GM21576 (cell line): ENCODE results near the gene EGR1.
"Not testable (repeated sequence)": the region's sequence is repeated elsewhere in the genome, so short reads cannot be mapped to it uniquely, and the experiment has no call there.

ENCODE experiments used
- ATAC-seq: cut with Tn5 transposase; IDR thresholded peaks from one replicate; pipeline ENCODE4 v1.9.1; 2021; ENCODE audit warnings: mild to moderate bottlenecking, moderate library complexity; ENCODE audit not compliant: unreplicated experiment

The EGR1 gene

GRCh38 chr5:138468966-138469539 lies 3.8 kb downstream of the EGR1 start:
- ATAC-seq, result no peak

- no peak for ATAC-seq
These were observed 4.5 kb downstream of the EGR1 start for GRCh38 chr5:138469540-138470321.

GRCh38 chr5:138470322-138471051 lies 5.2 kb downstream of the EGR1 start:
- ATAC-seq, result no peak

- ATAC-seq, result no peak
These were observed 5.7 kb downstream of the EGR1 start for GRCh38 chr5:138471052-138471361.

- ATAC-seq, result no peak
These were observed 7.1 kb downstream of the EGR1 start for GRCh38 chr5:138472353-138472752.

GRCh38 chr5:138473151-138473550 lies 7.9 kb downstream of the EGR1 start:
- ATAC-seq, result not testable (repeated sequence)

DNA sequence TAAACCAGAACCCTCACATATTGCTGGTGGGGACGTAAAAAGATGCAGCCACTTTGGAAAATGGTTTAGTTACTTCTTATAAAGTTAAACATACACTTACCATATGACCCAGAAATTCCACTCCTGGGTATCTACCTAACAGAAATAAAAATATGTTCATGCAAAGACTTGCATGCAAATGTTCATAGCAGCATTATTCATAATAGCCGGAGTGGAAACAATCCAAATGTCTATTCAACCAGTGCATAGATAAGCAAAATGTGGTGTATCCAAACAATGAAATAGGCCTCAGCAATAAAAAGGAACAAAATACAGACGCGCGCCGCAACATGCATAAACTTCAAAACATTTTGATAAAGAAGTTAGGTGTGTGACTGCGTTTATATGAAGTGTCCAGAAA lies 11.6 kb downstream of the EGR1 start:
- ATAC-seq, result no peak

GRCh38 chr5:138482638-138483037 lies 17.4 kb downstream of the EGR1 start:
- no peak for ATAC-seq

GRCh38 chr5:138488481-138488945 lies 23.2 kb downstream of the EGR1 start:
- no peak for ATAC-seq

DNA sequence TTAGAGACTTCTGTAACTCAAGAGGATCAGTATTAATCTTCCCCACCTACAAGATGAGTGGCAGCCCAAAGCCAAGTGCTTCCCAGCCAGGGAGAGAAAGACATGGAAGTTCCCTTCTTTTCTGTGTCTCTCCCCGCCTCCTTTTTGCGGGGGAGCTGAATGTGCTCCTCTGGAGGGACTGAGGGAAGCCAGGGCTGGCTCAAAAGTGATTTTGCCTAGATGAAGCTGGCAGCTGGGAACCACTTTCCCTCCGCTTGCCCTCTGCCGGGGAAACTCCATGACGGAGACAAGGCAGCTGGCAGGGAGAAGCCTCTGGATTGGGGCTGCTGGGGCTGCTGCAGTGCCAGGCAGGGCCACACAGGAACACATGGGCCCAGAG lies 24.4 kb downstream of the EGR1 start:
- no peak for ATAC-seq

- ATAC-seq, result no peak
These were observed 25.5 kb downstream of the EGR1 start for GRCh38 chr5:138490648-138491283.

DNA sequence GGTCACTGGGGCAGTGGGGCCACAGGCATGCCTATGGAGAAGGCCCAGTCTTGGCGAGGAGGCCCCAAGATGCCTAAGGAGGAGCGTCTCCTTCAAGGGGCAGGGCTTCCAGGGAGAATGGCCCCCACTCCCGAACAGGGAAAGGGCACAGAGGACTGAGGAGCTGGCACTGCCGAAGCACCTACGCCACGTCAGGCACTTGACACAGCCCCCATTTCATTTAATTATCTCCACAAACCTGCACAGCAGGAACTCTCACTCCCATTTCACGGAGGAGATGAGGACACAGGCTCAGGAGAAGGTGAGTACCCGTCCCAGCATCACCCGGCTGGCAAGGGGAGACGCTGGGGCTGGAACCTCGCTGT lies 26.0 kb downstream of the EGR1 start:
- no peak for ATAC-seq

GRCh38 chr5:138491669-138492559 lies 26.6 kb downstream of the EGR1 start:
- ATAC-seq, result peak; percentile 98

DNA sequence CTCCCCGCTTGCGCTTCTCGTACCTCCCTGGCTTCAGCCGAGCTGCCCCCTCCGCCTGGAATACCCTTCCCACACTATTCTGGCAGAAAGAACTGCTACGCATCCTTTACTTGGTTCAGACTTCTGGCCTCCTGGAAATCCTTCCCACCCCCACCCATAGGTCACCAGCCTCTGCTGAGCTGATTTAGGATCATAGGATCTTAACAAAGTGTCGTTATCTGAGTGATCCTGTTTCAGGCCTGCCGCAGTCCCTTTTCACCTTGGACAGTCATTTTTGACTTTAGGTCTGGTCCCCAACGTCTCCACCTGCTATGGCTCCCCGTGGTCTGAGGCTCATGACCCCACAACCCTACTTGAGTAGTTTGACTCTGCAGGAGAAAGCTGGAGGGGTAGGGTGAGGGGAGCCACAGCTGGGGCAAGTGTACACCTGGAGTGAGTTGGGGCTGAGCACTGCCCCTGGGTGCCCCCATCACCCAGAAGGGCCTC lies 27.3 kb downstream of the EGR1 start:
- no peak for ATAC-seq

DNA sequence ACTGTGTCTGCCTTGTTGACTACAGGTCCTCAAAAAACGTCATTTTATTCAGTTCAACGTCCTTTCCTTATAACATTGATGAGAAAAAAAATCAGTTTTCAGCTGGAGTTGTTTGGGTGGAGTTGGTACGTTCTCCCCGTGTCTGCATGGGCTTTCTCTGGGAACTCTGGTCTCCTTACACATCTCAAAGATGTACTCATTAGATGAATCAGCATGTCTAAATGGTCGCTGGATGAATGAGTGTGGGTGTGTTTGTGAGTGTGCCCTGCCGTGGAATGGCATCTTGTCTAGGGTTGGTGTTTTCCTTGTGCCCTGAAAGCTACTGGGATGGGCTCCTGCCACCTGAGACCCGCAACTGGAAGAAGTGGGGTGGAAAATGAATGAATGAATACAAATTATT lies 30.1 kb downstream of the EGR1 start:
- no peak for ATAC-seq

- no peak for ATAC-seq
These were observed 33.1 kb downstream of the EGR1 start for GRCh38 chr5:138498376-138498775.

DNA sequence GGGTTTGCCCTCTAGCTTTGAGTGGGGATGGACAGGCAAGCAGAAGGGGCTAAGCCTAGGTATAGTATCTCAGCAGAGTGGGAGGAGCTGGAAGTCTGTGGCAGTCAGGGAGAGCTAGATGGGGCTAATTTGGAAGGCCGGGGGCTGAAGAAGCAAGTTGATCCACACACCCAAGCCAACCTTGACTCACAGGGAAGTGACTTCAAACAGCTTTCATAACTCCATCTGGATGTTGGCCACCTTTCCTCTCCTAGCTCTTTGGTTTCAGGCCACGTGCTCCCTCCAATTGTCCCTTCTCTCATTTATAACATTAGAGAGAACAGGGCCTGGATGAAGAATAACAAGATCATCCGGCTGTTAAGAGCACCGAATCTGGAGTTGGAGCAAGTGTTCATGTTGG lies 36.8 kb downstream of the EGR1 start:
- ATAC-seq, result no peak

- no peak for ATAC-seq
These were observed 37.2 kb downstream of the EGR1 start for GRCh38 chr5:138502521-138502920.

- ATAC-seq, result peak; percentile 56
These were observed 38.4 kb downstream of the EGR1 start for GRCh38 chr5:138503487-138504270.

GRCh38 chr5:138504799-138505198 lies 39.5 kb downstream of the EGR1 start:
- ATAC-seq, result no peak
